Islet precursor cell (in vitro differentiated cells): ENCODE data around the gene MNDA.
"Not testable (repeated sequence)": the region's sequence is repeated elsewhere in the genome, so short reads cannot be mapped to it uniquely, and the experiment has no call there.

Experiments
- DNase-seq: peaks from one replicate; pipeline ENCODE4 v3.0.0-alpha.2; 2018

The MNDA gene

DNA sequence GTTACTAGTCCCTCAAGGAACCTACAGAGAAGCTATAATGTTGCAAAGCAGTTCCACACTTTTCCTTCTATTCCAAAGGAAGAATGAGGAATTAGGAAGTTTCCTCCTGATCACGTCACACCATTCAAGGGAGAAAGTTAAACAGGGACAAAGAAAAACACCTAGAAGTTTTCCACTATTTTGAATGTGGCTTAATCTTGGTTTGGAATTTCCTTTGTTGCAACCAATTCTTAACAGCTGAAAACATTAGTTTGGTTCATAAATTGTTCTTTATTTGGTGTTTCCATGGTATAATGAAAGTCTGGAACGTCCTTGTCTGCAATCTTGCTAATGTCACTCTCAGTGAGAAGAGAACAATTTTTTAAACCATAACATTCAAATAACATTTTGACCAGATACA lies 8.4 kb downstream of the MNDA start:
- no peak for DNase-seq

DNA sequence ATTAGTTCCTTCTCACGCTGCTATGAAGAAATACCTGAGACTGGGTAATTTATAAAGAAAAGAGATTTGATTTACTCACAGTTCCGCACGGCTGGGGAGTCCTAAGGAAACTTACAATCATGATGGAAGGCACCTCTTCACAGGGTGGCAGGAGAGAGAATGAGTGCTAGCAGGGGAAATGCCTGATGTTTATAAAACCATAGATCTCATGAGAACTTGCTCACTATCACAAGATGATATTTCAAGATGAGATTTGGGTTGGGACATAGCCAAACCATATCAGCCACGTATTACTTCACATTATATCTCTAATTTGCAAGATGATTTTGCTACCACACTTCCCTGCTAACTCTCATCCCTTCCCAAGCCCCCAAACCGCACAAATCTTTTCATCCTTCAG lies 9.1 kb downstream of the MNDA start:
- no peak for DNase-seq

DNA sequence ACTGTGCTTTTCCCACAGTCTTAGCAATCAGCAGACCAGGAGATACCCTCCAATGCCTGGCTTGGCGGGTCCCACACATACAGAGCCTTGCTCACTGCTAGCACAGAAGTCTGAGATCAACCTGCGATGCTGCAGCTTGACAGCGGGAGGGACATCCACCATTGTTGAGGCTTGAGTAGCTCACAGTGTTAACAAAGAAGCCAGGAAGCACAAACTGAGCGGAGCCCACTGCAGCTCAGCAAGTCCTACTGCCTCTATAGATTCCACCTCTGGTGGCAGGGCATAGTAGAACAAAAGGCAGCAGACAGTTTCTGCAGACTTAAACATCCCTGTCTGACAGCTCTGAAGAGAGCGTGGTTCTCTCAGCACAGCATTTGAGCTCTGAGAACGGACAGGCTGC lies 33.4 kb downstream of the MNDA start:
- no peak for DNase-seq

DNA sequence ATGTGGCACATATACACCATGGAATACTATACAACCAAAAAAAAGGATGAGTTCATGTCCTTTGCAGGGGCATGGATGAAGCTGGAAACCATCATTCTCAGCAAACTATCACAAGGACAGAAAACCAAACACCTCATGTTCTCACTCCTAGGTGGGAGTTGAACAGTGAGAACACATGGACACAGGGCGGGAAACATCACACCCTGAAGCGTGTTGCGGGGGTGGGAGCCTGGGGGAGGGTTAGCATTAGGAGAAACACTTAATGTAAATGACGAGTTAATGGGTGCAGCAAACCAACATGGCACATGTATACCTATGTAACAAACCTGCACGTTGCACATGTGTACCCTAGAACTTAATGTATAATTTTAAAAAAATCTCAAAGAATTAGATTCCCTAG lies 39.3 kb downstream of the MNDA start:
- not testable (repeated sequence) for DNase-seq

DNA sequence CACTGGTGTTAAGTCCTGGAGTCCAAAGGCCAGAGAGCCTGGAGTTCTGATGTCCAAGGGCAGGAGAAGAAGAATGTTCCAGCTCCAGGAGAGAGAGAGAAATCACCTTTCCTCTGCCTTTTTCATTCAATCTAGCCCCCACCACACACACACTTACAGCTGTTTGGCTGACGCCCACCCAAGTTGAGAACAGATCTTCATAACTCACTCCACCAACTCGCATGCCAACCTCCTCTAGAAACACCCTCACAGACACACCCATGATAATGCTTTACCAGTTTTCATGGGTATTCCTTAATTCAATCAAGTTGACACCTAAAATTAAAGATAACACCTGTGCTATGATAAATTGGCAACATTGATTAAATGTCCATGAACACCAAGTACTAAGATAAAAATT lies 42.0 kb downstream of the MNDA start:
- DNase-seq, result no peak

DNA sequence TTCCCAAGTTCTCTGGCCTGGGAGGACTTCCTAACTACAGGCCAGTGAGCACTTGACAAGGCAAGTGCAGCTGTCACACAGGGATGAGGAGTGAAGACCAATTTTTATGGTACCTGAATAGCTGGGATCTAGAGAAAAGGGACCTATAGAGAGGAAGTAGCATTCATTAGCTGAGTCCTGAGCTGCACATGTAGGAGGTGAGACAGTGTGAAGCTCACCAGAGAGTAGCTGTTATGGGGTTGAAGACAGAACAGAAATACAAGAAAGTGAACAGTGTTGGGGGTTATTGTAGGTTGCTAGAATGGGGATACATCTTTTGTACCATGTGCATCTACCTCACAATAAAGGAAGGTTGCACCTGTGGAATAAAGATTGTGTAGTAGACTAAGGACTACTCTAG lies 62.5 kb downstream of the MNDA start:
- DNase-seq, result no peak

DNA sequence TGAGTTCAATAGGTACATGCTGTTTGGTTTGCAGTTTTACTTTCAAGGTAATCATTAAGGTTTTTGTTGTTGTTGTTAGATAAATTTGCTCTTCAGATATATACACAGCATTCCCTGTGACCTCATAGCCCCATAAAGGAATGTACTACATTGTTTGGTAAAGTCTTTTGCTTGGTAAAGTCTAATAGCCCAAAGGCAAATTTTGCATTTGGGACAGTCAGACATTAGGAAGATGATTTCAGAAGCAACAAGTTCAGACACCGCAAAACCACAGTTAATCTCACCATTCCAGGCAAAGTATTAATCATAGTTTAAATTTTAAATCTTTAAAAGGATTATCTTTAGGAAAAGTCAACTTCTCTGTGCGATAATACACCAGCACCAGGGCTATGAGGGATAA lies 67.6 kb downstream of the MNDA start:
- no peak for DNase-seq
